GM18873 (cell line): ENCODE results near the gene MRPL38.
A peak's percentile ranks its signal among the peaks of the same experiment; 100 is the strongest.

Experiments
- ATAC-seq: cut with Tn5 transposase; IDR thresholded peaks from one replicate; pipeline ENCODE4 v1.9.1; 2021; ENCODE audit warnings: mild to moderate bottlenecking, moderate library complexity, moderate number of reproducible peaks; ENCODE audit not compliant: unreplicated experiment, low FRiP score

Gene MRPL38

GRCh38 chr17:75904749-75905521, at the start of gene MRPL38:
TSS of gene MRPL38 (minus strand) at chr17:75904884. CDS start at chr17:75904875, 9 bp downstream.
- ATAC-seq: peak; percentile 72

GRCh38 chr17:75950855-75951554, 46.3 kb upstream of the MRPL38 start:
- ATAC-seq: no peak

- ATAC-seq: no peak
Measured at GRCh38 chr17:75950421-75950820, 45.7 kb upstream of the MRPL38 start.

- ATAC-seq: no peak
Measured at GRCh38 chr17:75945211-75945610, 40.5 kb upstream of the MRPL38 start.

- no peak for ATAC-seq
Measured at GRCh38 chr17:75943491-75943890, 38.8 kb upstream of the MRPL38 start.

- no peak for ATAC-seq
Measured at GRCh38 chr17:75942473-75942872, 37.8 kb upstream of the MRPL38 start.

- no peak for ATAC-seq
Measured at GRCh38 chr17:75941442-75941819, 36.7 kb upstream of the MRPL38 start.

GRCh38 chr17:75940727-75941441, 36.2 kb upstream of the MRPL38 start, which contains the start of gene FBF1:
TSS of gene FBF1 (minus strand) at chr17:75941042. CDS start at chr17:75938149, 2,893 bp downstream.
- peak; percentile 66 for ATAC-seq

- no peak for ATAC-seq
Measured at GRCh38 chr17:75937652-75938051, 33.0 kb upstream of the MRPL38 start.

- no peak for ATAC-seq
Measured at GRCh38 chr17:75933808-75934207, 29.1 kb upstream of the MRPL38 start.

GRCh38 chr17:75932852-75933251, 28.2 kb upstream of the MRPL38 start:
- no peak for ATAC-seq

- ATAC-seq: no peak
Measured at GRCh38 chr17:75931062-75931461, 26.4 kb upstream of the MRPL38 start.

- ATAC-seq: no peak
Measured at GRCh38 chr17:75927286-75927922, 22.7 kb upstream of the MRPL38 start.

GRCh38 chr17:75926456-75926855, 21.8 kb upstream of the MRPL38 start:
- ATAC-seq: no peak

GRCh38 chr17:75925912-75926311, 21.2 kb upstream of the MRPL38 start:
- ATAC-seq: no peak

GRCh38 chr17:75925103-75925502, 20.4 kb upstream of the MRPL38 start:
- ATAC-seq: no peak

GRCh38 chr17:75922963-75923874, 18.5 kb upstream of the MRPL38 start:
- no peak for ATAC-seq

GRCh38 chr17:75922173-75922961, 17.7 kb upstream of the MRPL38 start:
- ATAC-seq: no peak

- no peak for ATAC-seq
Measured at GRCh38 chr17:75921596-75921995, 16.9 kb upstream of the MRPL38 start.
